Neural cell (in vitro differentiated cells): Measurements from ENCODE around the gene IL1R2. TPM values are rescaled to one million over a fixed set of nuclear protein-coding genes. Genes with fewer than 3 reads are reported as not detected.

ENCODE experiments used
- H2AFZ ChIP-seq: fragments of 200-600, 300-800 bp; sonication (generic), shearing (Covaris generic); 2 replicates; pipeline ENCODE4 v1.6.0; 2014; ENCODE audit warnings: low read depth, mild to moderate bottlenecking, antibody characterized with exemption, low read length, moderate library complexity
- H3F3A ChIP-seq: fragments of 200-600 bp; shearing (Covaris generic); 2 replicates; pipeline ENCODE4 v1.6.1; 2016; ENCODE audit warnings: mild to moderate bottlenecking, moderate library complexity, mixed read lengths, antibody characterized with exemption, low read length; ENCODE audit not compliant: insufficient read depth, poor library complexity, severe bottlenecking
- H3K27ac ChIP-seq: fragments of 200-600, 300-800 bp; sonication (generic), shearing (Covaris generic); 2 replicates; pipeline ENCODE4 v1.5.1; 2014; ENCODE audit warnings: mild to moderate bottlenecking, low read length, moderate library complexity
- H3K27me3 ChIP-seq: fragments of 300-800, 200-600 bp; sonication (generic), shearing (Covaris generic); 2 replicates; pipeline ENCODE4 v1.6.0; 2014; ENCODE audit warnings: mild to moderate bottlenecking, low read depth, low read length, moderate library complexity; ENCODE audit not compliant: insufficient read depth
- H3K36me3 ChIP-seq: fragments of 300-800, 200-600 bp; sonication (generic), shearing (Covaris generic); 2 replicates; pipeline ENCODE4 v1.5.1; 2014; ENCODE audit warnings: mild to moderate bottlenecking, antibody characterized with exemption, low read length, moderate library complexity; ENCODE audit not compliant: insufficient read depth
- H3K4me2 ChIP-seq: fragments of 300-800, 200-600 bp; sonication (generic), shearing (Covaris generic); 2 replicates; pipeline ENCODE4 v1.6.0; 2014; ENCODE audit warnings: mild to moderate bottlenecking, low read length
- H3K4me3 ChIP-seq: fragments of 300-800, 200-600 bp; sonication (generic), shearing (Covaris generic); 2 replicates; pipeline ENCODE4 v1.5.1; 2014; ENCODE audit warnings: mild to moderate bottlenecking, low read length, moderate library complexity
- H3K79me2 ChIP-seq: fragments of 200-600 bp; shearing (Covaris generic); replicated peaks from 2 replicates; pipeline ENCODE4 v1.6.0; 2014; ENCODE audit warnings: mild to moderate bottlenecking, low read length, moderate library complexity; ENCODE audit not compliant: insufficient read depth
- H3K9ac ChIP-seq: fragments of 300-800, 200-600 bp; sonication (generic), shearing (Covaris generic); 2 replicates; pipeline ENCODE4 v1.6.1; 2016; ENCODE audit warnings: mild to moderate bottlenecking, low read length, mixed read lengths
- H3K9me2 ChIP-seq: fragments of 200-600 bp; shearing (Covaris generic); 2 replicates; pipeline ENCODE4 v1.6.1; 2016; ENCODE audit warnings: mild to moderate bottlenecking, low read length, mixed read lengths; ENCODE audit not compliant: insufficient read depth
- H3K9me3 ChIP-seq: fragments of 200-600, 300-800 bp; sonication (generic), shearing (Covaris generic); 2 replicates; pipeline ENCODE4 v1.6.1; 2016; ENCODE audit warnings: mild to moderate bottlenecking, mixed run types, low read length, moderate library complexity, mixed read lengths
- H4K20me1 ChIP-seq: fragments of 200-600 bp; shearing (Covaris generic); 2 replicates; pipeline ENCODE4 v1.6.1; 2016; ENCODE audit warnings: mild to moderate bottlenecking, mixed run types; ENCODE audit not compliant: insufficient read depth
- EP300 ChIP-seq: fragments of 450-650 bp; conservative IDR thresholded peaks from 2 replicates; pipeline ENCODE4 v1.6.1; 2014; ENCODE audit warnings: antibody characterized with exemption, mild to moderate bottlenecking, moderate library complexity; ENCODE audit not compliant: poor library complexity, severe bottlenecking
- EZH2 ChIP-seq: fragments of 200-600, 300-800 bp; shearing (Covaris generic), sonication (generic); IDR thresholded peaks from 2 replicates; pipeline ENCODE4 v1.6.1; 2014; ENCODE audit warnings: antibody characterized with exemption, low read length, borderline replicate concordance, mild to moderate bottlenecking; ENCODE audit not compliant: insufficient read depth, poor library complexity, severe bottlenecking
- MXI1 ChIP-seq: fragments of 450-650 bp; conservative IDR thresholded peaks from 2 replicates; pipeline ENCODE4 v1.6.1; 2014; ENCODE audit warnings: antibody characterized with exemption, mild to moderate bottlenecking; ENCODE audit not compliant: poor library complexity, severe bottlenecking
- POLR2AphosphoS5 ChIP-seq: IDR thresholded peaks from 2 replicates; pipeline ENCODE4 v1.6.1; 2012
- RAD21 ChIP-seq: fragments of 450-650 bp; conservative IDR thresholded peaks from 2 replicates; pipeline ENCODE4 v1.6.1; 2014; ENCODE audit warnings: antibody characterized with exemption, mild to moderate bottlenecking, moderate library complexity
- SMC3 ChIP-seq: fragments of 450-650 bp; conservative IDR thresholded peaks from 2 replicates; pipeline ENCODE4 v1.6.1; 2014; ENCODE audit warnings: antibody characterized with exemption, mild to moderate bottlenecking, moderate library complexity; ENCODE audit not compliant: poor library complexity
- TAF1 ChIP-seq: IDR thresholded peaks from 2 replicates; pipeline ENCODE4 v1.6.1; 2012; ENCODE audit warnings: low read depth
- polyA plus RNA-seq: library from polyadenylated mRNA; depleted of rRNA; stranded (reverse); fragments of >200 nt; gene quantifications from 2 replicates; pipeline ENCODE4 v1.2.3, GENCODE V29; 2014
- TF ChIP-seq, protein P1 (sequence below): IDR thresholded peaks from 2 replicates; pipeline ENCODE4 v1.6.1; 2012; ENCODE audit warnings: borderline replicate concordance
- TF ChIP-seq, protein P2 (sequence below): fragments of 450-650 bp; IDR thresholded peaks from 2 replicates; pipeline ENCODE4 v1.5.1; 2014; ENCODE audit warnings: antibody characterized with exemption, mild to moderate bottlenecking, moderate library complexity; ENCODE audit not compliant: poor library complexity, severe bottlenecking

Gene IL1R2
- polyA plus RNA-seq, 1 donor from 2014 or later, result not detected

DNA sequence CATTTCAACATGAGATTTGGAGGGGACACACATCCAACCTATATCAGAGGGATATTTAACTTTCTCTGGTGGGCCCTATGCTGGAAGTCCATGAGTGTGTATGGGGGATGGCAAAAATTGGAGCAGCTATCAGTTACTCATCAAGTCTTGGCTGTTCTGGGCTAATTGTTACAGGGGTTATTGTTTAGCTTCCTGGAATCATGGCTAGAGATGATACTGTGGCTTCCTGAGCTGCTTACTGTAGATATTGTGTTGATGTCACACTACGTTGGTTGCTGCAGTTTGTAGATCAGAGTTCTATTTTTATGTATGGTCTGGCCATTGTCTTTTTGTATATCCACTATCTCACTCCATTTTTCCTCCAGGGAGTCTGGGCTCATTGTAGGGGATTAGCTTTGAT is 20.9 kb upstream of the IL1R2 start:
- no peaks in the 10 kb centered on the region for H3F3A ChIP-seq
- no peaks in the 10 kb centered on the region for H3K27me3 ChIP-seq
- no peak overlapping the region for H3K4me2 ChIP-seq
- no peak overlapping the region for H3K4me3 ChIP-seq
- no peak overlapping the region for H3K27ac ChIP-seq
- no peak overlapping the region for H2AFZ ChIP-seq
- no peak for TF ChIP-seq POLR2AphosphoS5
- TF ChIP-seq, protein P1, sequence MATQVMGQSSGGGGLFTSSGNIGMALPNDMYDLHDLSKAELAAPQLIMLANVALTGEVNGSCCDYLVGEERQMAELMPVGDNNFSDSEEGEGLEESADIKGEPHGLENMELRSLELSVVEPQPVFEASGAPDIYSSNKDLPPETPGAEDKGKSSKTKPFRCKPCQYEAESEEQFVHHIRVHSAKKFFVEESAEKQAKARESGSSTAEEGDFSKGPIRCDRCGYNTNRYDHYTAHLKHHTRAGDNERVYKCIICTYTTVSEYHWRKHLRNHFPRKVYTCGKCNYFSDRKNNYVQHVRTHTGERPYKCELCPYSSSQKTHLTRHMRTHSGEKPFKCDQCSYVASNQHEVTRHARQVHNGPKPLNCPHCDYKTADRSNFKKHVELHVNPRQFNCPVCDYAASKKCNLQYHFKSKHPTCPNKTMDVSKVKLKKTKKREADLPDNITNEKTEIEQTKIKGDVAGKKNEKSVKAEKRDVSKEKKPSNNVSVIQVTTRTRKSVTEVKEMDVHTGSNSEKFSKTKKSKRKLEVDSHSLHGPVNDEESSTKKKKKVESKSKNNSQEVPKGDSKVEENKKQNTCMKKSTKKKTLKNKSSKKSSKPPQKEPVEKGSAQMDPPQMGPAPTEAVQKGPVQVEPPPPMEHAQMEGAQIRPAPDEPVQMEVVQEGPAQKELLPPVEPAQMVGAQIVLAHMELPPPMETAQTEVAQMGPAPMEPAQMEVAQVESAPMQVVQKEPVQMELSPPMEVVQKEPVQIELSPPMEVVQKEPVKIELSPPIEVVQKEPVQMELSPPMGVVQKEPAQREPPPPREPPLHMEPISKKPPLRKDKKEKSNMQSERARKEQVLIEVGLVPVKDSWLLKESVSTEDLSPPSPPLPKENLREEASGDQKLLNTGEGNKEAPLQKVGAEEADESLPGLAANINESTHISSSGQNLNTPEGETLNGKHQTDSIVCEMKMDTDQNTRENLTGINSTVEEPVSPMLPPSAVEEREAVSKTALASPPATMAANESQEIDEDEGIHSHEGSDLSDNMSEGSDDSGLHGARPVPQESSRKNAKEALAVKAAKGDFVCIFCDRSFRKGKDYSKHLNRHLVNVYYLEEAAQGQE, result no peak
- TF ChIP-seq TAF1, result no peak
- TF ChIP-seq EZH2, result no peak
- TF ChIP-seq, protein P2, sequence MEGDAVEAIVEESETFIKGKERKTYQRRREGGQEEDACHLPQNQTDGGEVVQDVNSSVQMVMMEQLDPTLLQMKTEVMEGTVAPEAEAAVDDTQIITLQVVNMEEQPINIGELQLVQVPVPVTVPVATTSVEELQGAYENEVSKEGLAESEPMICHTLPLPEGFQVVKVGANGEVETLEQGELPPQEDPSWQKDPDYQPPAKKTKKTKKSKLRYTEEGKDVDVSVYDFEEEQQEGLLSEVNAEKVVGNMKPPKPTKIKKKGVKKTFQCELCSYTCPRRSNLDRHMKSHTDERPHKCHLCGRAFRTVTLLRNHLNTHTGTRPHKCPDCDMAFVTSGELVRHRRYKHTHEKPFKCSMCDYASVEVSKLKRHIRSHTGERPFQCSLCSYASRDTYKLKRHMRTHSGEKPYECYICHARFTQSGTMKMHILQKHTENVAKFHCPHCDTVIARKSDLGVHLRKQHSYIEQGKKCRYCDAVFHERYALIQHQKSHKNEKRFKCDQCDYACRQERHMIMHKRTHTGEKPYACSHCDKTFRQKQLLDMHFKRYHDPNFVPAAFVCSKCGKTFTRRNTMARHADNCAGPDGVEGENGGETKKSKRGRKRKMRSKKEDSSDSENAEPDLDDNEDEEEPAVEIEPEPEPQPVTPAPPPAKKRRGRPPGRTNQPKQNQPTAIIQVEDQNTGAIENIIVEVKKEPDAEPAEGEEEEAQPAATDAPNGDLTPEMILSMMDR, result no peak
- no peak for TF ChIP-seq RAD21
- no peak for TF ChIP-seq SMC3
- no peak for TF ChIP-seq EP300
- TF ChIP-seq MXI1, result no peak
- no peaks in the 10 kb centered on the region for H3K9me3 ChIP-seq
- H3K9me2 ChIP-seq, result no peaks in the 10 kb centered on the region
- H4K20me1 ChIP-seq, result no peaks in the 10 kb centered on the region
- no peak overlapping the region for H3K9ac ChIP-seq
- H3K36me3 ChIP-seq, result no peaks in the 10 kb centered on the region
- no peaks in the 10 kb centered on the region for H3K79me2 ChIP-seq

DNA sequence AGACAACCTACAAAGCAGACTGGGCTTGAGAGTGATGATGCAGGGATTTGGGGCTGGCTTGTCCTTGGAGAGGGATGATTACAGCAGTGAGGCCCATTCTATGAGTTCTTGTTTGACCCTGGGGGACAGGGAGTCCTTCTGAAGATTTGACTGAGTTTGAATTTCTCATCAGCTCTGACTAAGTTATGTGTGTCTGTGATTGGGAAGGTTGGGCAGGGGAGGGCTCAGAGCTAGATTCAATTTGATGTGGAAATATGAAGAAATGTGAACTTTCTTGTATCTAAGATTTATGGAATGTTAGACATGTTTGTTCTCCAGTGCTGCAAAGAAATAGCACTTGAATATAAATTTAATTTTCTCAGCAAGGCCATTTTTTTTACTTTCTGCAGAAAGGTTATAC is 19.9 kb upstream of the IL1R2 start:
- Histone ChIP-seq H3K9me2 (no peaks in the 10 kb centered on the region), H3K79me2 (no peaks in the 10 kb centered on the region), H4K20me1 (no peaks in the 10 kb centered on the region), H3K27ac (no peak overlapping the region), H3K36me3 (no peaks in the 10 kb centered on the region), H3K4me3 (no peak overlapping the region), H2AFZ (no peak overlapping the region), H3K27me3 (no peaks in the 10 kb centered on the region), H3K9me3 (no peaks in the 10 kb centered on the region), H3F3A (no peaks in the 10 kb centered on the region), H3K4me2 (no peak overlapping the region), H3K9ac (no peak overlapping the region)
- TF ChIP-seq, protein P2, result no peak
- TF ChIP-seq, protein P1, result no peak
